CD4-positive, alpha-beta T cell treated with Interleukin-2 at 100 ng/mL for 4 hours (primary cell): Measurements from ENCODE around the gene KCNH2.
A peak's percentile ranks its signal among the peaks of the same experiment; 100 is the strongest.
"Not testable (repeated sequence)": the region's sequence is repeated elsewhere in the genome, so short reads cannot be mapped to it uniquely, and the experiment has no call there.

ENCODE experiments used
- DNase-seq: peaks from one replicate; pipeline ENCODE4 v3.0.0-alpha.2; 2020; ENCODE audit warnings: low spot score

KCNH2 gene

DNA sequence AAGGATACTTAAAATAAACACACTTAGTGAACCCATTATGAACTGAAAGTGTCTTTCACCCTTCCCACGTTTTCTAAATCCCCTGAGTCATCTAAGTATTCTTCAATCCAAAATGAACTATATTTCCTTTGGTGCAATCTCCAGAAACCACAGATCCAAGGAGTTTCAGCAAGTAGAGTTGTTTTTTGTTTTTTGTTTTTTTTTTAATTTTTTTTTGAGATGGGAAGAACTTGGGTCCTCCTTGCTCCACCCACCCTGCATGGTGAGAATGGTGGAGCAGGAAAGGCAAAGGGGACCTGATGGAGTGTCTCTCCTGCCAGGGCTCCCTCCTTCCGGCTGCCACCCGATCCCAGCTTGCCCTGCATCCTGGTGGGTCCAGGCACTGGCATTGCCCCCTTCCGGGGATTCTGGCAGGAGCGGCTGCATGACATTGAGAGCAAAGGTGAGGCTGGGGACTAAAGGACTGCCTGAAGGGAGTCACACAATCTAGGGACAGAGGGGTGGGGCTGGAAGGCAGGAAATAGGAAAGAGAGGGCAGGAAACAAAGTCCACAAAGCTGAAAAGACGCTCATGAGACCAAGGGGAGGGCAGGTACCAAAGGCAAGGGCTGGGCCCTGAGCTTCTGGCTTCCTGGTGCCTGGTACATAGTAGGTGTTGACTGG lies 34.0 kb upstream of the KCNH2 start:
- no peak for DNase-seq

DNA sequence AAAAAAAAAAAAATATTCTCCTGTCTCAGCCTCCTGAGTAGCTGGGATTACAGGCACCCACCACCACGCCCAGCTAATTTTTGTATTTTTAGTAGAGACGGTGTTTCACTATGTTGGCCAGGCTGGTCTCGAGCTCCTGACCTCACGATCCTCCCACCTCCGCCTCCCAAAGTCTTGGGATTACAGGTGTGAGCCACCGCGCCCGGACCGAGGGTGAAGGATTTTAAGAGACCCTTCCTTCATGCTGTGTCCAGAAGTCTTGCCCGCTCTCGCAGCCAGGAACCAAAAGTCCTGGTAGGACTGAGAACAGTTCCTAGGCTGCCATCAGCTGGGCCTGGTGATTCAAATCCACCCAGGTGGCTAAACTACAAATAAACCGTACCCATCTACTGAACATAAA lies 33.5 kb upstream of the KCNH2 start:
- DNase-seq: not testable (repeated sequence)

DNA sequence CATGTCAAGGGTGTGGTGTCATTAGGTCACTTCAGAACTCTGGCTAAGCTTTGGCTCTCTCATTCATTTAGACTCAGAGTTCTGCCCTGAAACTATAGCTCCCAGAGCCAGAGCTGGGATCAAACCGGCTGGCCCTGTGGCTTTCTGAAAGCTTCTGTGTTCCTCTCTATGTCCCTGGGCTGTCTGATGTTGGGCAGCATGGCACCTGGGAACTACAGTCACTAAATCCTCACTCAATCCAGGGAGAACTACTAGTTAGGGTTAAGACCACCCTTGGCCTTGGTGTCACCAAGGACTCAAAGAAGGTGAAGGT lies 32.9 kb upstream of the KCNH2 start:
- peak; percentile 39 for DNase-seq

DNA sequence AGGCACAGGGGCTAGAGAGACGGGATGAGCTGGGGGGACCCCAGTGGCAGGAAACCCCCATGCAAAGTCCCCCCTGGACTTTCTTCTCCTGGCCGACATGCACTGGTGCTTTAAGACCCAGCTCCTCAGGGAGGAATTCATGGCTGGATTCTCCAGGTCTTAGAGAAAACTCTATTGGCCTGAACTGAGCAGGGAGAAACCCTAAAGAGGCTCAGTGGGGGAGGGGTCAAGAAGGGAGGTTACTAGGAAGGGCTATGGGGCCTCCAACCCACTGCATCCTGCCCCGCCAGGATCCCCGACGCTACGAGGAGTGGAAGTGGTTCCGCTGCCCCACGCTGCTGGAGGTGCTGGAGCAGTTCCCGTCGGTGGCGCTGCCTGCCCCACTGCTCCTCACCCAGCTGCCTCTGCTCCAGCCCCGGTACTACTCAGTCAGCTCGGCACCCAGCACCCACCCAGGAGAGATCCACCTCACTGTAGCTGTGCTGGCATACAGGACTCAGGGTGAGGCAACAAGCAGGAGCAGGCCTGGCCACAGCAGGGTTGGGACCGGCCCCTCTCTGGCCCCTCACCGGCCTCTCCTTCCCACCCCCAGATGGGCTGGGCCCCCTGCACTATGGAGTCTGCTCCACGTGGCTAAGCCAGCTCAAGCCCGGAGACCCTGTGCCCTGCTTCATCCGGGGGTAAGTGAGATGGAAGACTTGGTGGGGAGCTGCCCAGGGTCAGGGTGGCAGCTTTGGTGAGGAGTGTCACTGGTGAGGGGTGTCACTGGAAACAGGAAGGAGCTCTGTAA lies 32.4 kb upstream of the KCNH2 start:
- no peak for DNase-seq

DNA sequence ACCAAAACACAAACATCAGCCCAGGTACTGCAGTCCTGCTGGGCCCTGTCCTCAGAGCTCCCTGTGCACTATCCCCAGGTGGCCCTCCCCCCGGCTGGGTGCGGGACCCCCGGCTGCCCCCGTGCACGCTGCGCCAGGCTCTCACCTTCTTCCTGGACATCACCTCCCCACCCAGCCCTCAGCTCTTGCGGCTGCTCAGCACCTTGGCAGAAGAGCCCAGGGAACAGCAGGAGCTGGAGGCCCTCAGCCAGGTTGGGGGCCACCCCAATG lies 31.9 kb upstream of the KCNH2 start:
- DNase-seq: no peak

DNA sequence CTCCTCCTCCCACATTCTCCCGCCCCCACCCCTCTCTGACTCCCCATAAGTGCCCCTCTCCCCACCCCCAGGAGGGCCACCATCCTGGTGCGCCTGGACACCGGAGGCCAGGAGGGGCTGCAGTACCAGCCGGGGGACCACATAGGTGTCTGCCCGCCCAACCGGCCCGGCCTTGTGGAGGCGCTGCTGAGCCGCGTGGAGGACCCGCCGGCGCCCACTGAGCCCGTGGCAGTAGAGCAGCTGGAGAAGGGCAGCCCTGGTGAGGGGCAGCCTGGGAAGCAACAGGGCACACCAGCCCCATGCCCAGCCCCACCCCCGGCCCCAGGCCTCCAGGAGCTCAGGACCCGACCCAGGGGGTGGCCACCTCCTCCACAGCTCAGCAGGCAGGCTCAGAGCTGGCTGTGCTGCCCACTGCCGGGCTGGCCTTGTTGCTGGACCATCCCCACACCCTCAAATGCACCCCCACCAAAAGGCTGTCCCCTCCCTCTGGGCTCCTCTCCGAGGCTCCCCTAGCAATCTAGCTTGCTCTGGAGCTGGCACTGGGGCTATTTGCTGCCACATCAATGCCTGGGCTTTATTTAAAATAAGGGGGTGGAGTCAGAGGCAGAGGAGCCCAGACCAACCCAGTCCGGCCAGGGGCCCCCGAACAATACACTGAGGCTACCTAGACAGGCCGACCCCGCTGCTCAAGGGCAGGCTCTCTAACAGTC lies 31.4 kb upstream of the KCNH2 start:
- no peak for DNase-seq

DNA sequence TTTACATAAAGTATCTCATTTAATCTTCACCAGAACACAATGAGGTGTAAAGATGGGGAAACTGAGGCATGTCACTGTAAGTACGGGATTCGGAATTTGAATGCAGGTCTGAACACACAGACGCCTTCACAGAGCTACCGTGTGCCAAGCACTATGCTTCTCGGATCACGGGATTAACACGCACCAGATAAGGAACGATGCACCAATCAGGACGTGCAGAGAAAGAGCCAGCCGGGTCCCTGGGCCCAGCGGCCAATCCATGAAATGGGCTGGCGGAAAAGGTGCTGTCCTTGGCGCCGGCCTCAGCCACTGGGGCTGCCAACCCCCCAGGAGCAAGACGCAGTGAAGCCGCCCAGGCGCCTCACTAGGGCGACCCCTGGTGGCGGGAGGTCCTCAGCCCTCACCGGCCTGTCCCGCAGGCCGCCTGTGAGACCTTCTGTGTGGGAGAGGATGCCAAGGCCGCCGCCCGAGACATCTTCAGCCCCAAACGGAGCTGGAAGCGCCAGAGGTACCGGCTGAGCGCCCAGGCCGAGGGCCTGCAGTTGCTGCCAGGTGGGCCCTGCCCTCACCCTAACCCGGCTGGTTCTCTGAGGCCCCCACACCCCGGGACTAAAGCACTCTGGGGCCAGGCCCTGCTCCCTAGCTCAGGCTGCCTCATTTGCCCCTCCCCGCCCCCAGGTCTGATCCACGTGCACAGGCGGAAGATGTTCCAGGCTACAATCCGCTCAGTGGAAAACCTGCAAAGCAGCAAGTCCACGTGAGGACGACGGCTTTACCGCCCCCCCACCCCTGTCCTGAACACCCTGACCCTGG lies 30.6 kb upstream of the KCNH2 start:
- peak; percentile 90 for DNase-seq

DNA sequence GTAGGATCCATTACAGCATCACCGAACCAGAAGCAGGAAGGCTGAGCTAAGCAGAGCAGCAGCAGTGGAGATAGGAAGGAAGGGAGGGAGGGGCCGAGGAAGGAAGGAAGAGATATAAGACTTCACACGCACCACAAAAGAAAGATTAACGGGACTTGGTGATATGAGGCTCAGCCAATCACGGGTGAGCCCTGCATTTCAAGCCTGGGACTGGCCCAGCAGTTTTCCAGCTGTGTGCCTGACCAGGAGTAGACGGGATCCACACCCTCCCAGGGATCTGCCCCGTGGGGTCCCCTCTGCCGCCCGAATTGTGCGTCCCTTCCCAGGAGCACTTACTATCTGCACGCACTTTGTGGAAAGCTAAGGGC lies 30.0 kb upstream of the KCNH2 start:
- peak; percentile 53 for DNase-seq

DNA sequence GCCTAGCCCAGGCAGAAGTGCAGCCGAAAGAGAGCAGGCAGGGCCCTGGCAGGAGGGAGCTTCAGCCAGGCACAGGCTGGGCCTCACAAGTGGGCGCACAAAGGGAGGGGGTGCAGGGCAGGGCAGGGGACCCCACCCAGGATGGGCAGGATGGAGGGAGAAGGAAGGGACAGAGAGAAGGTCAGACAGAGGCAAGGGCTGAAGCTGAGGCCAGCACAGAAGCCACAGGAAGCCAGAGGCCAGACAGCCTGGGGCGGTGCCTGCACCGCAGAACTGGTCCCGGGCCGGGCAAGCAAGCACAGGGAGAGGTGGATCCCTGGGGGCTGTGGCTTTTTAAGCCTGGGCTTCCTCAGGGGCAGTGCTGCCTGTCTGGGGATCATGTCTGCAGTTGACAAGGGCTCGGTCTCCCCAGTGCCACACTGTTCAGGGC lies 29.4 kb upstream of the KCNH2 start:
- no peak for DNase-seq

DNA sequence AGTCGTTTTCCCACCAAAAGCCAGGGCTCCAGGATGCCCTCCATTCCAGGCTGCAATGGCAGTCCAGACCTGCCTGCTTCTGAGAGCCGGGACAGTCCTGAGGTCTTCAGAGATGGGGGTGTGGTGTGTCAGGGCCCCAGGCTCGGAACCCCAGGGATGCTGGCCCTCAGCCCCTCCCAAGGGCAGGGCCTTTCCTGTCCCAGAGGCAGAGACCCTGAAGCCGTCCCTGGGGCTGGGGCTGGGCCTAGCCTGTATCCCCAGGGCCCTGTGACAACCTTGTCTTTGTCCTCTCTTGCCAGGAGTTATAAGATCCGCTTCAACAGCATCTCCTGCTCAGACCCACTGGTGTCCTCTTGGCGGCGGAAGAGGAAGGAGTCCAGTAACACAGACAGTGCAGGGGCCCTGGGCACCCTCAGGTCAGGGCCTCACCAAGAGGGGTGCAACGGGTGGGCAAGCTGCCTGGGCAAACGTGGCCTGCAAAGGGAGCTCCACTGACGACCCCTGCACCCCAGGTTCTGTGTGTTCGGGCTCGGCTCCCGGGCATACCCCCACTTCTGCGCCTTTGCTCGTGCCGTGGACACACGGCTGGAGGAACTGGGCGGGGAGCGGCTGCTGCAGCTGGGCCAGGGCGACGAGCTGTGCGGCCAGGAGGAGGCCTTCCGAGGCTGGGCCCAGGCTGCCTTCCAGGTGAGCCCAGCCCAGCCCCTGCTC lies 28.6 kb upstream of the KCNH2 start:
- DNase-seq: no peak

DNA sequence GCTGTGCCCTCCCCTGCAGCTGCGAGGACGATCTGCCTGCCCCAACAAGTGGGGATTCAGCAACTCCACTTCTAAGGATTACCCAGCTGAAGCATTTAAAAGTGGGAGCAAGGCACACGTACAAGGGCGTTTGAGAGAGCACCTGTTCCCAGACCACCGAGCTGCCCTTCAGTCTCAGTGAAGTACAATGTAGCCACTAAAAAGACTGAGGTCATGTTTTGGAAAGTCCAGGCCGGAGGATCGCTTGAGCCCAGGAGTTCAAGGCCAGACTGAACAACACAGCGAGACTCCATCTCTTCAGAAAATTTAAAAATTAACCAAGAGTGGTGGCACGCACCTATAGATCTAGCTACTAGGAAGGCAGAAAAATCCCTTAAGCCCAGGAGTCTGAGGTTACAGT lies 27.4 kb upstream of the KCNH2 start:
- DNase-seq: no peak

DNA sequence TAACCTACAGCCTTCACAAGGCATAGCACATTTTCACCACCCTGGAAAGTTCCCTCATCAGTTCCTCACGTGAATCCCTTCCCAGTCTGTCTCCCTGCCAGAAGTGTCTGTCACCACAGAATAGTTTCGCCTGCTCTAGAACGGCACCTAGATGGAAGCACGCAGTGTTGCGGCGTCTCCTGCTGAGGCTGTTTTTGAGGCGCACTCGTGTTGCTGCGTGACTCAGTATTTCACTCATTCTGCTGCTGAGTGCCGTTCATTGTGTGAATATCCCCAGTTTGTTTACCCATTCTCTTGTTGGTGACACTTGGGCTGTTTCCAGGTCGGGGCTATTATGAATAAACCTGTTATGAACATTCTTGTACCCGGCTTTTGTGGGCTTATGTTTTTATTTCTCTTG lies 25.5 kb upstream of the KCNH2 start:
- DNase-seq: no peak

DNA sequence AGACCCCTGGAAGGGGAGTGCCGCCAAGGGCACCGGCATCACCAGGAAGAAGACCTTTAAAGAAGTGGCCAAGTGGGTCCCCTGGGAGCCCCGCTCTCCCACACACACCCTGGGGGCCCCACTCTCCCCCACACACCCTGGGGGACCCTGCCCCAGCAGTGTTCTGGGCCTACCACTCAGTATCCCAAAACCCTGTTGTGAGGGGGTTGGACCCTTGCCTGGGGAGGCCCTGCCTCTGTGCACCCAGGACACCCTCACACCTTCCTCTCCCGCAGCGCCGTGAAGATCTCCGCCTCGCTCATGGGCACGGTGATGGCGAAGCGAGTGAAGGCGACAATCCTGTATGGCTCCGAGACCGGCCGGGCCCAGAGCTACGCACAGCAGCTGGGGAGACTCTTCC lies 23.4 kb upstream of the KCNH2 start:
- DNase-seq: no peak

DNA sequence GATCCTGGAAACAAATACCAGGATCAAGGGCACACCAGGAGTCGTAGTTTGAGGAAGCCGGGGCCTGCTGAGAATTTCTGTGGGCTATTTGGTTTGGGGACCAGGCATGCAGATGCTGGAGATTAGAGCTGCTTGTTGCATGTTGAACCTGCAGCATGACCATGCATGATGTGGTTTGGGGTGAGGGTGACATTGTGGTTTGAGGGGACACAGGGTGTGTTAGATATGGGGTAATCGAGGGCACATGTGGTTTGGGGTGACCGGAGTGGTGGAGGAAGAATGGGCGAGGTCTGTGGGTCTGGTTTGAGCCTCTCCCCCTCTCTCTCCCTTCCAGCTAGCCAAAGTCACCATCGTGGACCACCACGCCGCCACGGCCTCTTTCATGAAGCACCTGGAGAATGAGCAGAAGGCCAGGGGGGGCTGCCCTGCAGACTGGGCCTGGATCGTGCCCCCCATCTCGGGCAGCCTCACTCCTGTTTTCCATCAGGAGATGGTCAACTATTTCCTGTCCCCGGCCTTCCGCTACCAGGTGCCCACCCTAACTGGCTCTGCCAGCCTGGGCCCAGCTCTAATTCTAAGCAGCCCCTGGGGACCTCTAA lies 22.9 kb upstream of the KCNH2 start:
- DNase-seq: no peak

DNA sequence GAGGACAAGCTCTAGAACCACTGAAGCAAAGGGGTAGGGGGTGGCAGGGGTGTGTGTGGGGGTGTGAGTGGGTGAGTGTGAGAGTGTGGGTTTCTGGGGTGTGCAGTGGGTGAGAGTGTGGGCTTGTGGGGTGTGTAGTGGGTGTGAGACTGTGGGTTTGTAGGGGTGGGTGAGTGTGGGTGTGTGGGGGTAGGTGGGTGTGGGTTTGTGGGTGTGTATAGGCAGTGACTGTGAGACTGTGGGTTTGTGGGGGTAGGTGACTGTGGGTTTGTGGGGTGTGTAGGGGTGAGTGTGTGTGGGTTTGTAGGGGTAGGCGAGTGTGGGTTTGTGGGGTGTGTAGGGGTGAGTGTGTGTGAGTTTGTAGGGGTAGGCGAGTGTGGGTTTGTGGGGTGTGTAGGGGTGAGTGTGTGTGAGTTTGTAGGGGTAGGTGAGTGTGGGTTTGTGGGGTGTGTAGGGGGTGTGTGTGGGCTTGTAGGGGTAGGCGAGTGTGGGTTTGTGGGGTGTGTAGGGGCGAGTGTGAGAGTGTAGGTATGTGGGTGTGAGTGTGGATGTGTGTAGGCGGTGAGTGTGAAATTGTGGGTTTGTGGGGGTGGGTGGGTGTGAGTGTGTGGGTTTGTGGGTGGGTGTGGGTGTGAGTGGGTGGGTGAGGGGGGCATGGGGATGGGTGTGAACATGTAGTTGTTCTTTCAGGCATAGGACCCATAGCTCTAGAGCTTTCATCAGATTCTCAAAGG lies 21.5 kb upstream of the KCNH2 start:
- DNase-seq: peak; percentile 32

DNA sequence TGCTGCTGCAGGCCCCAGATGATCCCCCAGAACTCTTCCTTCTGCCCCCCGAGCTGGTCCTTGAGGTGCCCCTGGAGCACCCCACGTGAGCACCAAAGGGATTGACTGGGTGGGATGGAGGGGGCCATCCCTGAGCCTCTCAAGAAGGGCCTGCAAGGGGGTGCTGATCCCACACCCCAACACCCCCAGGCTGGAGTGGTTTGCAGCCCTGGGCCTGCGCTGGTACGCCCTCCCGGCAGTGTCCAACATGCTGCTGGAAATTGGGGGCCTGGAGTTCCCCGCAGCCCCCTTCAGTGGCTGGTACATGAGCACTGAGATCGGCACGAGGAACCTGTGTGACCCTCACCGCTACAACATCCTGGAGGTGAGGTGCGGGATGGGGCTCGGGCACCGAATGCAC lies 20.9 kb upstream of the KCNH2 start:
- DNase-seq: no peak

DNA sequence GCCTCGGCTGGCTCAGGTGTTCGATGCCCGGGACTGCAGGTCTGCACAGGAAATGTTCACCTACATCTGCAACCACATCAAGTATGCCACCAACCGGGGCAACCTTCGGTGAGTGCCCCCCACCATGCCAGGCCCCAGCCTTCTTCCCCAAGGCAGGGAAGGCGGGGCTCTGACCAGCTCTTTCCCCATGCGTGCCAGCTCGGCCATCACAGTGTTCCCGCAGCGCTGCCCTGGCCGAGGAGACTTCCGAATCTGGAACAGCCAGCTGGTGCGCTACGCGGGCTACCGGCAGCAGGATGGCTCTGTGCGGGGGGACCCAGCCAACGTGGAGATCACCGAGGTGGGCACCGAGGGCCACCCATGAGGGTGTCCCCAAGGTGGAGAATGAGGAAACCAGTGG lies 20.2 kb upstream of the KCNH2 start:
- DNase-seq: no peak

DNA sequence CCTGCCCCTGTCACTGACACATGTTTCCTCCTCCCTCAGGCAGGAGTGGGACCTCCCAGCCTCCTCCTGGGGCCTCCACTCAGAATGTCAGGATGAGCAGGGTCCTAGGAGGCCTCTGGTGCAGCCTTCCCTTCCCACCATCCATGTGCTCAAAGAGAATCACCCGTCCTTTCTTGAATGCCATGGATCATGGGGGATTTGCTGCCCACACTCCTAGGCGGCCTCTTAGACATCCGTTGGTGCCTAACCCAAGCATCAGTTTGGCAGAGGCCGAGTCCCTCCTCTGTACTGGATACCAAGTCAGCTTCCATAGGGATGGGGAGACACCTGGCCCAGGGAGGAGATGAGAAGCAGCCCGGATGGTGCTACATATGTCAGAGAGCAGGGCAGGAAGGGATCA lies 19.7 kb upstream of the KCNH2 start:
- DNase-seq: no peak

DNA sequence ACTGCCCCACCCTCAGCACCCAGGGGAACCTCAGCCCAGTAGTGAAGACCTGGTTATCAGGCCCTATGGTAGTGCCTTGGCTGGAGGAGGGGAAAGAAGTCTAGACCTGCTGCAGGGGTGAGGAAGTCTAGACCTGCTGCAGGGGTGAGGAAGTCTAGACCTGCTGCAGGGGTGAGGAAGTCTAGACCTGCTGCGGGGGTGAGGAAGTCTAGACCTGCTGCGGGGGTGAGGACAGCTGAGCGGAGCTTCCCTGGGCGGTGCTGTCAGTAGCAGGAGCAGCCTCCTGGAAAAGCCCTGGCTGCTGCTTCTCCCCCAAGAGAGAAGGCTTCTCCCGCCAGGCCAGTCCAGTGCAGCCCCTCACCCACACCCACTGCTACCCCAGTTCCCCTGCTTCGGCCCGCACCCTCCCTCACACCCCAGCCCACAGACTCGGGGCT lies 19.0 kb upstream of the KCNH2 start:
- DNase-seq: no peak

DNA sequence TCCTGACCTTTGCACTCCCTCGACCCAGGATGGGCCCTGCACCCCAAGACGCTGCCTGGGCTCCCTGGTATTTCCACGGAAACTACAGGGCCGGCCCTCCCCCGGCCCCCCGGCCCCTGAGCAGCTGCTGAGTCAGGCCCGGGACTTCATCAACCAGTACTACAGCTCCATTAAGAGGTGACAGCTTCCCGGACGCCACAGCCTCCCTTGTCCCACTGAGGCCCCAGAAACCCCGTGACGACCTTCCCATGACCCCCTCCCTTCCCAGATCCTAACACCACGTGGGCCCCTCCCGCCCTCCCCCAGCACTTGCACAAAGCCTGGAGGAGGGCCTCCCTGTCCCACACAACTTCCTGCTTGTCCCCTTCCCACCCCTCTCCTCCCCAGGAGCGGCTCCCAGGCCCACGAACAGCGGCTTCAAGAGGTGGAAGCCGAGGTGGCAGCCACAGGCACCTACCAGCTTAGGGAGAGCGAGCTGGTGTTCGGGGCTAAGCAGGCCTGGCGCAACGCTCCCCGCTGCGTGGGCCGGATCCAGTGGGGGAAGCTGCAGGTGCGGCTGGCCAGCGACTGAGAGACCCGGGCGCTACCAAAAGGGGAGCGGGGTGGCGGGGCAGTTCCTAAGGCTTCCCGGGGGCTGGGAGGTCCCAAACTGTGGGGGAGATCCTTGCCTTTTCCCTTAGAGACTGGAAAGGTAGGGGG lies 18.4 kb upstream of the KCNH2 start:
- no peak for DNase-seq
